Measurements from ENCODE around the gene SMIM44.

GRCh38 chr19:3507371-3508120 is 24.3 kb upstream of the SMIM44 start:
- TF ChIP-seq BACH2 (CRISPR knock-in tag; IDR thresholded peaks at IDR 0.05; ENCODE audit: borderline replicate concordance): no peak
- no peak for TF ChIP-seq ZC3H10 (CRISPR knock-in tag; IDR thresholded peaks at IDR 0.05)
- TF ChIP-seq PATZ1 (CRISPR knock-in tag; IDR thresholded peaks at IDR 0.05; ENCODE audit: borderline replicate concordance): no peak
- TF ChIP-seq RARB (CRISPR knock-in tag; IDR thresholded peaks at IDR 0.05): no peak

All from SK-N-SH treated with all-trans-retinoic acid at 6 μM for 48 hours (cell line).